HepG2 (cell line): ENCODE measurements around the gene RRP9. TPM values are rescaled to one million over a fixed set of nuclear protein-coding genes. Genes with fewer than 3 reads are reported as not detected.

Experiments
- ATAC-seq: fragments of 200-7000 bp; cut with Tn5 transposase; 3 replicates; pipeline ENCODE4 v1.9.1; 2020; ENCODE audit warnings: mild to moderate bottlenecking, moderate library complexity
- BruUV-seq: library from RNA; stranded (reverse); fragments of 400-500 nt; replicated peaks from 2 replicates; lab custom pipeline; 2021; lab: Mats Ljungman, UMichigan
- CTCF ChIA-PET: fragments of 300-600 bp; formaldehyde crosslinking; extraction: SDS; loops from one replicate; lab custom pipeline; 2021; ENCODE audit warnings: low total read pairs, inconsistent platforms, low intra/inter-chr PET ratio; lab: Yijun Ruan, JAX
- POLR2A ChIA-PET: fragments of 350-600 bp; sonication (Branson Sonifier 250); formaldehyde crosslinking; loops from one replicate; lab custom pipeline; 2020; ENCODE audit warnings: antibody characterized with exemption, inconsistent platforms; lab: Yijun Ruan, JAX
- DNase-seq: peaks from one replicate; pipeline ENCODE4 v3.0.0-alpha.2; 2015; ENCODE audit warnings: low spot score
- FAIRE-seq: peaks from 3 replicates; lab custom pipeline; 2011; peaks lifted over from hg19 to GRCh38; lab: Jason Lieb, UNC
- H2AFZ ChIP-seq: one replicate; pipeline ENCODE4 v1.6.1; 2011; ENCODE audit warnings: low read length, inconsistent platforms
- H3K27ac ChIP-seq: fragments of 300-600 bp; 3 replicates; pipeline ENCODE4 v1.8.0; 2011; ENCODE audit warnings: mixed run types, mild to moderate bottlenecking, mixed read lengths, low read length, inconsistent platforms; ENCODE audit not compliant: insufficient read depth; ENCODE audit errors: extremely low read length
- H3K27me3 ChIP-seq, 2 experiments: fragments of 200-600 bp in 1 of 2; 2 replicates in 1 of 2; 3 replicates in 1 of 2; pipeline versions ENCODE4 v1.6.0 to v1.8.0; 2011; ENCODE audit warnings: low read length in 2 of 2, mild to moderate bottlenecking in 2 of 2, moderate library complexity in 2 of 2, inconsistent platforms in 1 of 2; ENCODE audit not compliant: insufficient read depth in 2 of 2, control insufficient read depth in 1 of 2
- H3K36me3 ChIP-seq, 2 experiments: fragments of 200-600 bp in 1 of 2; replicated peaks in 1 of 2; 2 replicates in 1 of 2; 3 replicates in 1 of 2; pipeline versions ENCODE4 v1.5.1 to v1.8.0; 2011; ENCODE audit warnings: low read length in 2 of 2, inconsistent platforms in 1 of 2; ENCODE audit not compliant: insufficient read depth in 2 of 2, control insufficient read depth in 1 of 2
- H3K4me1 ChIP-seq: 2 replicates; pipeline ENCODE4 v1.5.1; 2012; ENCODE audit warnings: low read length, inconsistent platforms; ENCODE audit not compliant: insufficient read depth
- H3K4me2 ChIP-seq: 2 replicates; pipeline ENCODE4 v1.6.0; 2011; ENCODE audit warnings: low read depth, low read length, inconsistent platforms
- H3K4me3 ChIP-seq, 3 experiments: fragments of 200-600 bp in 1 of 3; sonication (generic), shearing (Covaris generic) in 1 of 3; replicated peaks in 1 of 3; 2 replicates each; pipeline ENCODE4 v1.5.1; 2011 to 2016; ENCODE audit warnings: low read length in 3 of 3, inconsistent platforms in 2 of 3, low read depth in 2 of 3, mild to moderate bottlenecking in 2 of 3, control low read depth in 1 of 3, mixed read lengths in 1 of 3; ENCODE audit not compliant: insufficient read depth in 1 of 3
- H3K79me2 ChIP-seq: one replicate; pipeline ENCODE4 v1.6.1; 2011; ENCODE audit warnings: low read length, inconsistent platforms; ENCODE audit not compliant: insufficient read depth
- H3K9ac ChIP-seq: 2 replicates; pipeline ENCODE4 v1.6.0; 2011; ENCODE audit warnings: mild to moderate bottlenecking, low read depth, low read length, inconsistent platforms; ENCODE audit not compliant: insufficient read depth
- H3K9me3 ChIP-seq: 2 replicates; pipeline ENCODE4 v1.5.1; 2012; ENCODE audit warnings: mild to moderate bottlenecking, low read length
- H4K20me1 ChIP-seq: 2 replicates; pipeline ENCODE4 v1.6.0; 2011; ENCODE audit warnings: inconsistent platforms, mild to moderate bottlenecking, low read length, moderate library complexity; ENCODE audit not compliant: insufficient read depth
- CENPX ChIP-seq: sonication (generic); formaldehyde crosslinking; IDR thresholded peaks from 2 replicates; pipeline ENCODE4 v1.9.0; 2021; ENCODE audit warnings: mild to moderate bottlenecking, missing genetic modification reagents, moderate library complexity
- DNMT3B ChIP-seq: conservative IDR thresholded peaks from 2 replicates; pipeline ENCODE4 v1.6.1; 2016; ENCODE audit warnings: missing biosample characterization, control low read depth
- EZH2 ChIP-seq: conservative IDR thresholded peaks from 2 replicates; pipeline ENCODE4 v1.6.1; 2012; ENCODE audit warnings: mild to moderate bottlenecking, low read depth, low read length, moderate library complexity
- IKZF4 ChIP-seq: sonication (generic); formaldehyde crosslinking; IDR thresholded peaks from 2 replicates; pipeline ENCODE4 v1.5.1; 2020; ENCODE audit warnings: borderline replicate concordance, mild to moderate bottlenecking, low read depth, missing genetic modification reagents; ENCODE audit errors: not compliant biosample characterization
- PRDM15 ChIP-seq: sonication (generic); formaldehyde crosslinking; IDR thresholded peaks from 2 replicates; pipeline ENCODE4 v1.4.0; 2020; ENCODE audit warnings: missing genetic modification reagents
- RFX1 ChIP-seq: fragments of 450-650 bp; IDR thresholded peaks from 2 replicates; pipeline ENCODE4 v1.6.1; 2017
- SALL1 ChIP-seq: sonication (generic); formaldehyde crosslinking; IDR thresholded peaks from 2 replicates; pipeline ENCODE4 v1.8.0; 2022; ENCODE audit warnings: mild to moderate bottlenecking, missing genetic modification reagents
- SP140L ChIP-seq: sonication (generic); formaldehyde crosslinking; IDR thresholded peaks from 2 replicates; pipeline ENCODE4 v1.4.0; 2020; ENCODE audit warnings: missing genetic modification reagents, borderline replicate concordance
- YEATS2 ChIP-seq: sonication (generic); formaldehyde crosslinking; IDR thresholded peaks from 2 replicates; pipeline ENCODE4 v1.4.0; 2020; ENCODE audit warnings: missing genetic modification reagents, borderline replicate concordance
- ZNF772 ChIP-seq: sonication (generic); formaldehyde crosslinking; IDR thresholded peaks from 2 replicates; pipeline ENCODE4 v1.5.0; 2020; ENCODE audit warnings: mild to moderate bottlenecking, missing genetic modification reagents
- ZNF775 ChIP-seq: sonication (generic); formaldehyde crosslinking; IDR thresholded peaks from 2 replicates; pipeline ENCODE4 v1.4.0; 2020; ENCODE audit warnings: missing genetic modification reagents, mild to moderate bottlenecking, moderate library complexity, borderline replicate concordance
- ZNF782 ChIP-seq: sonication (generic); formaldehyde crosslinking; IDR thresholded peaks from 2 replicates; pipeline ENCODE4 v1.4.0; 2020; ENCODE audit warnings: missing genetic modification reagents, mild to moderate bottlenecking, borderline replicate concordance
- WGBS: methylation state at CpG from one replicate; pipeline ENCODE4 v1.1.6; 2017; ENCODE audit warnings: low lambda C conversion rate; 5-methylcytosine and 5-hydroxymethylcytosine counted together
- in situ Hi-C: cut with HindIII; loops from 2 replicates; pipeline ENCODE4 v1.10.0; 2017; ENCODE audit warnings: low pct_unique_long_range_greater_than_20kb; ENCODE audit not compliant: extremely low pct_ligation_motif_present
- intact Hi-C: fragments of 100-400 bp; cut with micrococcal nuclease; formaldehyde crosslinking; loops from one replicate; pipeline ENCODE4 v1.10.0; 2022; ENCODE audit not compliant: unreplicated experiment
- polyA plus RNA-seq, 8 experiments: library from polyadenylated mRNA; depleted of rRNA in 3 of 8; stranded (reverse) in 7 of 8; unstranded in 1 of 8; fragments of >200 nt; fragmentation: Illumina TruSeq in 4 of 8; extraction: Trizol in 4 of 8; gene quantifications; 2 replicates each; pipeline versions ENCODE4 v1.2.1 to v1.2.3, GENCODE V29; 2011 to 2016; ENCODE audit warnings: low read depth in 4 of 8, missing spikeins in 1 of 8, mixed read lengths in 1 of 8; ENCODE audit not compliant: insufficient read depth in 1 of 8
- total RNA-seq, 5 experiments: library from RNA; depleted of rRNA; stranded (reverse); fragments of >200 nt; fragmentation: Illumina TruSeq; extraction: Trizol; gene quantifications; 2 replicates each; pipeline ENCODE4 v1.2.3, GENCODE V29; 2016; ENCODE audit warnings: low read depth in 1 of 5
- TF ChIP-seq, protein P1 (sequence below): sonication (generic); formaldehyde crosslinking; IDR thresholded peaks from 2 replicates; pipeline ENCODE4 v1.4.0; 2020; ENCODE audit warnings: missing genetic modification reagents

RRP9 gene
- total and polyA plus RNA-seq, 2 of the 13 experiments (the other 11 are each of a cell fraction or from before 2014, with no cell fraction given): 14.8 to 44.0 TPM

GRCh38 chr3:51927061-51927977 is 14.4 kb downstream of the RRP9 start (continued):
- TF ChIP-seq, protein P1, sequence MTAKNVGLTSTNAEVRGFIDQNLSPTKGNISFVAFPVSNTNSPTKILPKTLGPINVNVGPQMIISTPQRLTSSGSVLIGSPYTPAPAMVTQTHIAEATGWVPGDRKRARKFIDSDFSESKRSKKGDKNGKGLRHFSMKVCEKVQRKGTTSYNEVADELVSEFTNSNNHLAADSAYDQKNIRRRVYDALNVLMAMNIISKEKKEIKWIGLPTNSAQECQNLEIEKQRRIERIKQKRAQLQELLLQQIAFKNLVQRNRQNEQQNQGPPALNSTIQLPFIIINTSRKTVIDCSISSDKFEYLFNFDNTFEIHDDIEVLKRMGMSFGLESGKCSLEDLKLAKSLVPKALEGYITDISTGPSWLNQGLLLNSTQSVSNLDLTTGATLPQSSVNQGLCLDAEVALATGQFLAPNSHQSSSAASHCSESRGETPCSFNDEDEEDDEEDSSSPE (CRISPR knock-in tag): no peak
- no peak for TF ChIP-seq SALL1
- TF ChIP-seq EZH2: no peak
- TF ChIP-seq, all 625 proteins: peak for 0

- Histone ChIP-seq H4K20me1 (no peaks in the 10 kb centered on the region), H3K36me3 (no peaks in the 10 kb centered on the region), H3K4me2 (no peak overlapping the region), H3K4me3 (no peak overlapping the region), H2AFZ (no peak overlapping the region), H3K27ac (no peak overlapping the region)
- no peak for DNase-seq
- no TSS peak for BruUV-seq
- WGBS: 56% methylated on average over 11 of the region's 11 CpGs
- CTCF ChIA-PET: no interaction called here
- TF ChIP-seq PRDM15 (CRISPR knock-in tag) (no peak), IKZF4 (CRISPR knock-in tag) (no peak), SP140L (CRISPR knock-in tag) (no peak), YEATS2 (CRISPR knock-in tag) (no peak), RFX1 (no peak), CENPX (CRISPR knock-in tag) (no peak), ZNF782 (CRISPR knock-in tag) (no peak), DNMT3B (CRISPR knock-in tag) (no peak), ZNF775 (CRISPR knock-in tag) (no peak), ZNF772 (CRISPR knock-in tag) (no peak)
- TF ChIP-seq, all 625 proteins: peak for 0
- FAIRE-seq (no peak), ATAC-seq (no peak)
- intact Hi-C loops (no loop called here), in situ Hi-C loops (no loop called here)
- H3K4me1 ChIP-seq: no peaks in the 10 kb centered on the region
- H3K79me2 ChIP-seq: no peaks in the 10 kb centered on the region
- peaks cover 0 to 1% of the 10 kb centered on the region in 2 experiments; a peak in 1 of 5 replicates for H3K27me3 ChIP-seq
- no peaks in the 10 kb centered on the region for H3K9me3 ChIP-seq
- no peak overlapping the region for H3K9ac ChIP-seq
- POLR2A ChIA-PET: no interaction called here
Measured at GRCh38 chr3:51921081-51921578, 20.6 kb downstream of the RRP9 start.
